GM21423 (cell line): ENCODE data around the gene GRPEL1.
"Not testable (repeated sequence)": the region's sequence is repeated elsewhere in the genome, so short reads cannot be mapped to it uniquely, and the experiment has no call there.

Experiments used
- ATAC-seq: cut with Tn5 transposase; IDR thresholded peaks from one replicate; pipeline ENCODE4 v1.9.1; 2021; ENCODE audit warnings: mild to moderate bottlenecking, moderate library complexity; ENCODE audit not compliant: unreplicated experiment

Gene GRPEL1

DNA sequence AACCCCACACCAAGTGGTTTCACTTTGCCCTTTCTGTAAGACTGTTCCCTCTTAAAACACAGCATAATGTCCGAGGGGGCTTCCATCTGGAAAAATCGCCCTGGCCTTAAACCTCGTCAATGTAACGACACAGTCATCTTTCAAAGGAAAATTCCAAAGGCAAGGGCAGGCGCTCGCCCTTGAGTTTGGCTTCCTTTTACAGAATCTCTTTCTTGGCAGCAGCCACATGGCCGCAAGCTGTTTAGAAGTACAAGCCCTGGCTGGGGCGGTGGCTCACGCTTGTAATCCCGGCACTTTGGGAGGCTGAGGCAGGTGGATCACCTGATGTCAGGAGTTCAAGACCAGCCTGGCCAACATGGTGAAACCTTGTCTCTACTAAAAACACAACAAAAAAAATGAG is 27.1 kb upstream of the GRPEL1 start:
- ATAC-seq, result no peak

DNA sequence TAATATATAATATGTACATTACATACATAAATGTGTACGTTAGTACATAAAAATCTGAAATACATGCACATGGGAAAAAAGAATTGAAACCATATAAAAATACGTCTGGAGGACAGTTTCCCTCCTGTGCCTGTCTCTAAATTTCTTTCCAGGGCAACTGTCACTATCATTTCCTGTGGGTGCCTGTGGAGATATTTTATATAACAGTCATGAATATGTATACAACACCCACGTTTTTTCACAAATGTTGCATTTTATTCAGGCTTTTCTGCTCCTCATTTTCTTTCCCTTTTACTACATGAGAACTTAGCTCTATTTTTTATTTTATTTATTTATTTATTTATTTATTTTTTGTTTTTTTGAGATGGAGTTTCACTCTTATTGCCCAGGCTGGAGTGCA is 24.2 kb upstream of the GRPEL1 start:
- ATAC-seq, result no peak

DNA sequence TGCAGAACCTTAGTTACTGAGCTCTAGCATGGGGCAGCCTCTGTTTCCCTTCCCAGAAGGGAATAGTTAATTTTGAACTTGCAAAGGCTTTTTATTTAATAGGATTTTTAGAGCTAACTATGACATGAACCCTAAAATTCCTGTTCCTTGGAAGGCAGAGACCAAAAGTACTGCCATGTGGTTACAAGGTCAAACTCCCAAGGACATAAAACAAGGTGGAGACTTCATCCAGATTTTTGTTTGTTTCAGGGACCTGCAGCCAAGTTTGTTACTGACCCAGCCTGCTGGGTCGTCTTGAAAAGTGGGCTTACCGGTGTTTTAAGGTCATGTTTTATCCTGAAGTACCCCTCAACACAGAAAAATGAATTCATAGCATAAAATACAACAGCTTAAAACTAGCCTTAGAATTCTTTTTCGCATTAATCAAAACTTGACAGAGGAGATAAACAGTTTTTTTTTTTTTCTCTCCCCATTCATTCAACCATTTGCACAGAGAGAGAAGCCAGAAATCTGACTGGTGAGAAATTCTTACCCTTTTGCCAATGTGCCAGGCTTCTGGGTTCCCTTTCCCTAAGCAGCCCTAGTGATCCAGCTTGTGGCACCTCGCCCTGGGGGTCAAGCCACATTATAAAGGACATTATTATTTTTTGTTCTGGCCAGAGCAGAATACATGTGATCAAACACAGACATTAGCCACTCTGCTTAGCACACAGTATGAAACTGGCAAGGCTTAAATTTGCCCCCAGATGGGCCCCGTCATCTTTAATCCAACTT is 21.5 kb upstream of the GRPEL1 start:
- ATAC-seq, result no peak

GRCh38 chr4:7087036-7087435 is 19.2 kb upstream of the GRPEL1 start:
- no peak for ATAC-seq

- no peak for ATAC-seq
These were observed 18.5 kb upstream of the GRPEL1 start for GRCh38 chr4:7086384-7086783.

GRCh38 chr4:7084564-7084961 is 16.7 kb upstream of the GRPEL1 start:
- ATAC-seq, result not testable (repeated sequence)

DNA sequence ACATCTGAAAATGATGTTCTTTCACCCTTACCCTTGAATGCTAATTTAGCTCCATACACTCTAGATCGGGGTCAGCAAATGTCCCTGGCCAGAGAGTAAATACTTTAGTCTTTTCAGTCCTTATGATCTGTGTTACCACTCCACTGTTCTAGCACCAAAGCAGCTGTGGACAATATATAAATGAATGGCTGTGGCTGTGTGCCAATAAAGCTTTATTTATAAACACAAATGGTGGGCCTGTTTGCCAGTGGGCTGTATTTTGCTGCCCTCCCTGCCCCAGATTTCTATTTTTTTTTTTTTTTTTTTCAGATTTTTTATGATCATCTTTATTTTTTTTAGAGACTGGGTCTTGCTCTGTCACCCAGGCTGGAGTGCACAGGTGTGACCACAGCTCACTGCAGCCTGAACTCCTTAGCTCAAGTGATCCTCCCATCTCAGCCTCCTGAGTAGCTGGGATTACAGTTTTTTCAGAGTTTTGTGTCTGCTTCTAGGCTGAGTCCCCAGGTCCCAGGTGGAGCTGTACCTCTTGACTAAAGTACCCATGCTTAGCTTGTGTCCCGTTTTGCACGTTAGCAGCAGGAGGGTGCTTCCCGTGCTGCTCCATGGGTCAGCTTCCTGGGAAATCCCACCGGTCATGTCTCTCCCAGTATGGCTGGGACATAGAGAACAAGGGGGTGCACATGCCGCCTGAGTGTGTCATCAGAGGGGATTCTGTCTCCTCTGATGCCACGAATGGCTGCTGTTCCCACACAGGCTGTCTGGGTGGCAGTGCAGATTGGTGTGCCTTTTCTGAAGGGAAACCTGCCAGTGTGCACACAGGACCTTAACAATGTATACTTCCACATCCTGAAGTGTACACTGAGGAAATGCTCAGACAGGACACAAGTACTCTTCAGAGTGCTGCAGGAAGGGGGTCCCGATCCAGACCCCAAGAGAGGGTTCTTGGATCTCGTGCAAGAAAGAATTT is 16.0 kb upstream of the GRPEL1 start:
- no peak for ATAC-seq

DNA sequence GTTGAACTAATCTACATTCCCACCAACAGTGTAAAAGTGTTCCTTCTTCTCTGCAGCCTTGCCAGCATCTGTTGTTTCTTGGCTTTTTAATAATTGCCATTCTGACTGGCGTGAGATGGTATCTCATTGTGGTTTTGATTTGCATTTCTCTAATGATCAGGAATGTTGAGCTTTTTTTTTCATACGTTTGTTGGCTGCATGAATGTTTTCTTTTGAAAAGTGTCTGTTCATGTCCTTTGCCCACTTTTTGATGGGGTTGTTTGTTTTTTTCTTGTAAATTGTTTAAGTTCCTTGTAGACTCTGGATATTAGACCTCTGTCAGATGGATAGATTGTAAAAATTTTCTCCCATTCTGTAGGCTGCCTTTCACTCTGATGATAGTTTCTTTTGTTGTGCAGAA is 12.0 kb upstream of the GRPEL1 start:
- not testable (repeated sequence) for ATAC-seq

DNA sequence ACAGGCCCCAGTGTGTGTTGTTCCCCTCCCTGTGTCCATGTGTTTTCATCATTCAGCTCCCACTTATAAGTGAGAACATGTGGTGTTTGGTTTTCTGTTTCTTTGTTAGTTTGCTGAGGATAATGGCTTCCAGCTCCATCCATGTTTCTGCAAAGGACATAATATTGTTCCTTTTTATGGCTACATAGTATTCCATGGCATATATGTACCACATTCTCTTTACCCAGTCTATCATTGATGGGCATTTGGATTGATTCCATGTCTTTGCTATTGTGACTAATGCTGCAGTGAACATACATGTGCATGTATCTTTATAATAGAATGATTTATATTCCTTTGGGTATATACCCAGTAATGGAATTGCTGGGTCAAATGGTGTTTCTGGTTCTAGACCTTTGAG is 11.6 kb upstream of the GRPEL1 start:
- ATAC-seq, result not testable (repeated sequence)

- ATAC-seq, result no peak
These were observed 10.2 kb upstream of the GRPEL1 start for GRCh38 chr4:7078025-7078424.

- ATAC-seq, result no peak
These were observed 9.5 kb upstream of the GRPEL1 start for GRCh38 chr4:7077371-7077770.

DNA sequence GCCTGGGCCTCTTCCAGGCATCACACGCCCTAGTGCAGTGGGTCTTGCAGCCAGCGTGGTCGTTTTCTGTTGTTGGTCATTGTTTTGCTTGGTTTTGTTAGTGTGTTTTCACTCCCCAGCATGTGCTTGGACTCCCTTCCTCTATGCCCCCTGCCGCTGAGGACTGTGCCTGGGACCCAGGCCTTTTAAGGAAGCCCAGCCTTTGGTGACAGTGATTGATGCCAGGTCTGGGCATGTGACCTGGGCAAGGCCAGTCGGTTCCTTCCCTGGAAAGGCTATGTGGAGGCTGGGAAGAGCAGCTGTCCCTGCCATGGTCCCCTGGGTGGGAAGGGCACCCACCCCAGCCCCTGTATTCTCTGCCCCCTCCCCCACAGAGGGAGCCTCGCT is 8.8 kb upstream of the GRPEL1 start:
- ATAC-seq, result no peak

DNA sequence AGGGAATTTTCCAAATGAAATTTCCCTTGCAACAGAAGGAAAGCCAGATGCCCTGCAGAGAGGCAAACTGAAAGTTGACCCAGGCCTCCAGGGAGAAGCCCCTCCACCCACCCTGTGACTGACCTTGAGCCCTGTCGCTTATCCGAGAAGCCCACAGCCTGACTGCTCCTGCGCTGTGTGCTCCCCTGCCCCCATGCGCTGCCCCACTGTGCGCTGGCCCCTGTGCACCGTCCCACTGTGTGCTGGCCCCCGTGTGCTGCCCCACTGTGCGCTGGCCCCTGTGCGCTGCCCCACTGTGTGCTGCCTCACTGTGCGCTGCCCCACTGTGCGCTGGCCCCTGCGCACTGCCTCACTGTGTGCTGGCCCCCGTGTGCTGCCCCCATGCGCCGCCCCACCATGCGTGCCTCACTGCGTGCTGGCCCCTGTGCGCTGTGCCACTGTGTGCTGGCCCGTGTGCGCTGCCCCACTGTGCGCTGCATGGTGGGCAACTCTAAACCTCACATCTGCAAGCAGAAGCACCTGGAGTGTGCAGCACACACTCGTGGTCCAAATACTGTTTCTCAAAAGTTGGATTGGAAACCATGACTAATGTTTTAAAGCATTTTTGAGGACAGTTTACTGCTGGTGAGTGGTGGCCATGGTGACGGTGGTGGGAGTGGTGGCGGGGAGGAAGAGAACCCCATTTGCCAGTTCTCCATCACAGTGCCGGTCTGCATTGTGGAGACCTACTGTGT is 8.3 kb upstream of the GRPEL1 start:
- no peak for ATAC-seq

DNA sequence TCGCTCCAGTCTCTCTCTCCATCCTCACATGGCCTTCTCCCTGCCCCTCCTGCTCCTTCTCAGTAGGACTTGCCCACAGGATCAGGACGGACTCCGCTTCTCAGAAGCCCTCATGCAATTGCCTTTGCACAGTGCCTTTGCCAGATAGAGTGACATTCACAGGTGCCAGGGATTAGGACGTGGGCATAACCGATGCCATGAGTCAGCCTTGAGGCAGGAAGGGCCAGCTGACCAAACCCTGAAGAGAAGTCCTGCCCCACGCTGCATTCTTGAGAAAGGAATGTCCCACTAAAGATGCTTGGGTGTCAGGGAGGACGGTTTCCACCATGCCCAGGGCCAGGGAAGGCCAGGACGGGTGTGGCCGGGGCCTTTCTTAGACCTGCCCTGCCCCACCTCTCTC is 6.6 kb upstream of the GRPEL1 start:
- ATAC-seq, result no peak

DNA sequence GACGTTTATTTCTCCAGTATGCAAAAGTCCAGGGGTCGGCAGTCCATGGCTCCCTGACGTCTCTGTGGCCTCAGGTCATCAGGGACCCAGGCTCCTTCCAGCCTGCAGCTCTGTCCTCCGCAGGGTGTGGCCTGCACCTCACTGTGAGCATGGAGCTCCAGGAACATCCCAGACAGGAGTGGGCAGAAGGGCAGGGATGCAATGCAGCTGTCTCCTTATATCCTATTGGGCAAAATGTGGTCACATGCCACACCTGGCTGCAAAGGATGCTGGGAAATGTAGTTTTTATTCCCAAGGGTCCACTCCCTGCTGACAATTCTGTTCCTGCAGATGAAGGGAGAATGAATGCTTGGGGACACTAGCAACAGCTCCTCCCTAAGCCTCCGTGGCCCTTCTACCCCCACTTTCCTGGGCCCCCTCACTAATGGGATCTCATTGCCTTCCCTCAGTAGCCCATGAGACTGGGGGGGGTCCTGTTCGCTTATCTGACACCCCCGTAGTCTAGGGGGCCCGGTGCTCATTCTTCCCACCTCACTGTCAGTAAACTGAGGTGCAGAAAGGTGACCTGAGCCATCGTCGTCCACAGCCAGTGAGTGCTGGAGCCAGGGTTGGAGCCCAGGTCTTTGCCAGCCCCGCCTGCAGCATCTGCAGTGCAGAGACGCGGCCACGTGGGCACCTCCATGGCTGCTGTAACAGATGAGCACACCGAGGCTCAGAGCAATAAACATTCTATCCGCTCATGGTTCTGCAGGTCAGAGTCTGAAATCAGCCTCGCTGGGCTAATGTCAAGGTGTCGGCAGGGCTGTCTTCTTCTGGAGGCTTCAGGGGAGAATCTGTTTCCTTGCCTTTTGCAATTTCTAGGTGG is 5.9 kb upstream of the GRPEL1 start:
- no peak for ATAC-seq

DNA sequence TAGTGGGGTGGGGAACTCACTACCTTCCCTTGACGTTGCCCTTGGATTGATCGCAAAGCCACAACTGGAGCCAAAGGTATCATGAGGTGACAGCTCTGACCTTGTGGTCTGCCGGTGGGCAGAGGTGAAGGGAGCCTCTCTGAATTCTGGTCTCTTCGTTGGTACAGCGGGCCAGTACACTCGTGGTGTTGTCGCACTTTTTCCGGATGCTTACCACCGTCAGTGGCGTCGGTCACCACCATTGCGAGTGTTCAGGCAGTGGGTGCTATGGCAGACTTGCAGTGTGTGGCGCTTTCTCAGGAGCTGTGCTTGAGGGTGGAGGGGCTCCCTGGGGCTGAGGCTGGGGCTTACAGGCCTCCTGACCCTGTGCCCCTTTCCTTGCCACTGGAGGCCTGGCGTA is 5.2 kb upstream of the GRPEL1 start:
- no peak for ATAC-seq

DNA sequence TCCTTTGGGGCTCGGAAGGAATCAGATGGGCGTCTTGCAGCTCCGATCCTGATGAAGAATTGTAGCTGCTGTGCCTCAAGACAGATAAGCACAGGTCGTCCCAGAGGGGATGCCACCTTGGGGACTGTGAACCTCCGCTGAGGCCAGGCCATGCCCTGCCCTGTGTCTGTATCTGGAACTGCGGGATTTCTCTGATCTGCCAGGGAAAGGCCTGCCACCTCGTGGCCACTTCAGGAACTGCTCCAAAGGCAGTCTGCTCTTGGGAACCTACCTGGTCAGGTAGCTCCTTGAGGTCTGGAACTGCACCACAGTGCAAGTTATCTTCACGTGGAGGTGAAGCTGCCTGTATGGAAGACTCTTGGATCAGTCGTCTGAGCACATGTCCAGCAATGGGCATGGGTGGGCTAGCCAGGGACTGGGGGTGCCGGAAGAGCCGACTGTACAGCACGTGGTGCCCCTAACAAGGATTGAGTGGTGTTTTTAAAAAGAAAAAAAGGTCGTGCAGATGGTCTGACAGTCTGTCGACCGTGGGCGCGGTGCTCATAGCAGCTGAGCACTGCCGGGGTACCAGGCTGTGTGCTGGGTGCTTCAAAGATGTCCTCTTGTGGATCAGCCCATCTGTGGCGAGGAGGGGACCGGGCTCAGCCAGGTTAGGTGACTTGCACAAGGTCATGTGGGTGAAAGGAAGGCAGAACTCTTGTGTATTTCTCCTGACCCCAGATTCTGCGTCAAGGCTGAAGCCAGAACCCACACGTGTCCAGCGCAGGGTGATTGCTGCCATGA is 3.1 kb upstream of the GRPEL1 start:
- peak; percentile 27 for ATAC-seq

DNA sequence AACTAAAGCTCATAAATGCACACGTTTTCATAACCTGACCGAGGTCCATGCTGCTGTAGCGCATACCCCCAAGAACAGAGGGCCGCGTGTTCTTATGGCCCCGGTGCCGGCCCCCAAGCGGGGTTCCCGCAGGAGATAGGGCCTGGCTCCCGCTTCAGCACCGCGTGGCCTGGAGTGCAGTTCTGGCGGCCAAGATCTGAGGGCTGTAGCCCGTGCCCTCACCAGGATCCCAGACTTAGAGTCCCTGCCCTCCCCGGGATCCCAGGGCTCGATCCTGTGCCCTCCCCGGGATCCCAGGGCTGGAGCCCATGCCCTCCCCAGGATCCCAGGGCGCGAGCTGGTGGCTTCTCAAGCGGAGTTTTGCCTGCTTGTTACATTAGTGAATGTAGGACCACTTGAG is 1.0 kb upstream of the GRPEL1 start:
- ATAC-seq, result no peak

- peak; percentile 9 for ATAC-seq
These were observed 497 bp upstream of the GRPEL1 start for GRCh38 chr4:7068279-7068842.
